NCI-H1694 treated with DMSO at 0.1 percent for 48 hours (cell line): ENCODE results near the gene MYRF.
A peak's percentile ranks its signal among the peaks of the same experiment; 100 is the strongest.

Experiments used
- DNase-seq: peaks from one replicate; lab custom pipeline; 2025; lab: John Stamatoyannopoulos, UW

The MYRF gene

DNA sequence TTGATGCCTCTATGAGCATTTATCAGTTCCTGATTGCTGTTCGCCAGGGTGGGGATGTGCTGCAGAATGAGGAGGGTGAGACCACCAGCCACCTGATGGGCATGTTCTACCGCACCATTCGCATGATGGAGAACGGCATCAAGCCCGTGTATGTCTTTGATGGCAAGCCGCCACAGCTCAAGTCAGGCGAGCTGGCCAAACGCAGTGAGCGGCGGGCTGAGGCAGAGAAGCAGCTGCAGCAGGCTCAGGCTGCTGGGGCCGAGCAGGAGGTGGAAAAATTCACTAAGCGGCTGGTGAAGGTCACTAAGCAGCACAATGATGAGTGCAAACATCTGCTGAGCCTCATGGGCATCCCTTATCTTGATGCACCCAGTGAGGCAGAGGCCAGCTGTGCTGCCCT, 43.0 kb downstream of the MYRF start:
- no peak for DNase-seq

GRCh38 chr11:61795876-61796526, 43.6 kb downstream of the MYRF start:
- DNase-seq: no peak

- peak; percentile 53 for DNase-seq
These were observed 45.0 kb downstream of the MYRF start for GRCh38 chr11:61797263-61797944.

- DNase-seq: no peak
These were observed 47.3 kb downstream of the MYRF start for GRCh38 chr11:61799665-61800284.

DNA sequence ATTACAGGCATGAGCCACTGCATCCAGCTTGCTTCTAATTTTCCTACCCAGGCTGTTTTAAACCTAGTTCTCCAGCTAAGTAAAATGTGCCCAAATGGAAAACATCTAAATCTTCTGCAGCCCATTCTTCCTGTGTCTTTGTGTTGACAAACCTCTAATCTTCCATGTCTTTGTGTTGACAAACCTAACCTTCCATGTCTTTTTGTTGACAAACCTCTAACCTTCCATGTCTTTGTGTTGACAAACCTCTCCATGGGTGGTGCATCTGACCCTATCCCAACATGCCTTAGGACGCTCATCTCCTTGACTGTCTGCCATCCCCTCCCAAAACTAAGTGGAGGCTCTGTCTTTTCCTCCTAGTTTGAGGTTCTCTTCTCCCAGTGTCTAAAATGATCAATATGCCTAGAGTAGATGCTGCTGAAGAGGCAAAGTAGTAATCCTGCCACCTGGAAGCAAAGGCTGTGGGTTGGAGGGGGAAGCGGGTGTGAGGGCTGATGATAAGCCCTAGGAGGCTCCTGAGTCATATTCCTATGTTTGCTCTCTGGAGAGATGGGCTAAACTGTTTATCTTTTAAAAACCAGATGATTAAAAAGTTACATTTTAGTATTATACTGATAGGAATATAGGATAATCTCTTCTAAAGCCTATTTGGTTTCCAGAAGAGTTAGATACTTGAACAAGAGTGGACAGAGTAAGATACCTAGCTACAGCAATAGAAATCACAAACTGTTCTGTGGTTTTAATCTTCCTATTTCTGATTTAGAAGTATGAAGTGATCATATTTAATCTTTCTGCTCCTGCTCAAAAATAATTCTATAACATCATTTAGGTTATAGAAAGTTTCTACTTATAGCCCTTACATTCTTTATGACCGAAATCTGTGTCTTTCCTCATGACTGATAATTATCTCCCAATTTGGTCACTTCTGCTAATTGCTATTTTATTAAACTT, 48.2 kb downstream of the MYRF start:
- no peak for DNase-seq

GRCh38 chr11:61802605-61803004, 50.2 kb downstream of the MYRF start:
- no peak for DNase-seq

DNA sequence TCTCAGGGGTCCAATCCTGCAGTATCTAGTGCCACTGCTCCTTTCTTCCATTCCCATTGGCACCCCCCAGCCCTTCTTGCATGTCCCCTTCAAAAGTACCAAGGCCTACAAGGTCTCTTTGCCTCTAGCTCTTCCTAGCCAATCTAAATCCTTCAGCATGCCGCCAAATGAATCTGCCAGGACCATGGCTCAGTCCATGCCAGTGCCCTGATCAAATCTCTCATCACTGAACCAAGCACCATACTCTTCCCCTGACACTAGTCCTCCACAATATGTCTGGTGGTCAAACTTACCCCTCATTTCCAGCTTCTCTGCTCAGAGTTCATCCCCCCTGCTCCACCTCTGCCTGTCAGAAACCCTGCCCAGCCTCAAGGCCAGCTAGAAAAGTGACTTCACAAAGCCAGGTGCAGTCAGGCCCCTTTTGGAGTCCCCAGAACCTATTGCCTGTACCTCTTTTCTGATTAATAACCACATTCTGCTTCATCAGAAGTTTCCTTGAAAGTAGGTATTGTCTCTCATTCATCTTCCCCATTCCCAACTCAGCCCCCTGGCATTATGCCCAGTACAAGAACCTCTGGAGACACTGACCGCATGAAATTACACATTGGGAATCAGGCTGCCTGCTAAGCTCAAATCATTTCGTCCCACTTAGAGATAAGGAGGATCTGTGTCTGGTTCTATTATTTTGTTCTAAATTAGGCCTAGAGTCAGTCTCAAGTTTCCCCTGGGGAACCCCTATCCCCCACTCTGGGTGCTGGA, 51.6 kb downstream of the MYRF start:
- no peak for DNase-seq

DNA sequence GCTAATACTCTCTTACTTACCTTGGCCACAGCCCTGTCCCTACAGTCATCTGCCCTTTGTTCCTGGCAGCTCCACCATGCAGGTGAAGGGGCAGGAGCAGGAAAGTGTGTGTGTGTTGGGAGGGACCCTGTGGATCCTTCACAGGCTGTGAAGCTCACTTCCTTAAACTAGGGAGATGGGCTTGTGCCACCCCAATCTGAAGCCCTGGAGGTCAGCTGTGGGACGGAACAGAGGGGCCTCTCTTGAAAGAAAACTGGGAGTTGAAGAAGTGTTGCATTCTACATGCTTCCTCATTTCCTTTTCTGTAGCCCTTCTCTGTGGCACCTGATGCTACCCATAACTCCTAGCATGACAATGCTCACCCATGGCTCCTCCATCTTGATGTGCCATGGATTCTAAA, 52.7 kb downstream of the MYRF start:
- DNase-seq: no peak

- DNase-seq: no peak
These were observed 54.3 kb downstream of the MYRF start for GRCh38 chr11:61806785-61807184.

GRCh38 chr11:61810671-61811175, 58.3 kb downstream of the MYRF start:
- no peak for DNase-seq

DNA sequence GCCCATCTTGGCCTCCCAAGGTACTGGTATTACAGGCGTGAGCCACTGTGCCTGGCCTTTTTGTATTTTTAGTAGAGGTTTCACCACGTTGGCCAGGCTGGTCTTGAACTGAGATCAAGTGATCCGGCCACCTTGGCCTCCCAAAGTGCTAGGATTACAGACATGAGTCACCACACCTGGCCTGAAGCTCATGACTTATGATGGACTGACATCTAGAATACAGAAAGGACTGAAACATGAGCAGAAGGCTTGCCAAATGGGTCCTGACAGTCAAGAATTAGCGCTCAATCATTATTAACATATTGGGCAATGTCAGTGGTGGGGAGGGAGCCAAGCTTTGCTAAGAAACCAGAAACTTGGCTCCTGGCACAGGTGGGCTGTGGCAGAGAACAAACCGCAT, 59.4 kb downstream of the MYRF start:
- DNase-seq: no peak

DNA sequence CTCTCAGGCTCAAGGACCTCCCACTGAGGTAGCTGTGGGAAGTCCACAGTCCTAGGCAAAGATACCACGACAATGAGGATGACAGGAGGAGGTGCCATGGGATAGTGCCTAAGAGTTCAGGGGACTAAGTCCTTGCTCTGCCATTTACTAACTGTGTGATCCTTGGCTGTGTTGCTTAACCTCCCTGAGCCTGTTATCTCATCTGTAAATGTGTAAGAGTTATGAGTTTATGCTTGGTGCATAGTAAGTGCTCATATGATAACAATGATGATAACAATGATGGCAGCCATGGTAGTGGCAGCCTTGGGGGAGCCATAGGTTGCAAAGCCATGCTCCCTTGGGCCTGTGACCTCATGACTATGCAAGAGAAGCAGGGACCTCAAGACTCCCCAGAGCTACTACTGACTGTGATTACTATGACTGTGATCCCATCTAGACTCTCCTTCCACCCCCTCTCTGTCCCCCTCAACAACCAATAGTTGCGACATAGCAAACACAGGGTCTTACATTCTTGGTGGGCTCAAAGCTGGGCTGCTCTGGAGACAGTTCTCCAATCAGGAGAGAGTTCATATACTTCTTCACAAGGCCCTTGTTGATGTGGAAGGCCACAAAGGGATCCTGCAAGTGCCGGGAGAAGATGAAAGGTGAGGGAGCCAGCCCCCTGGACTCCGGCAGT, 60.4 kb downstream of the MYRF start:
- no peak for DNase-seq

DNA sequence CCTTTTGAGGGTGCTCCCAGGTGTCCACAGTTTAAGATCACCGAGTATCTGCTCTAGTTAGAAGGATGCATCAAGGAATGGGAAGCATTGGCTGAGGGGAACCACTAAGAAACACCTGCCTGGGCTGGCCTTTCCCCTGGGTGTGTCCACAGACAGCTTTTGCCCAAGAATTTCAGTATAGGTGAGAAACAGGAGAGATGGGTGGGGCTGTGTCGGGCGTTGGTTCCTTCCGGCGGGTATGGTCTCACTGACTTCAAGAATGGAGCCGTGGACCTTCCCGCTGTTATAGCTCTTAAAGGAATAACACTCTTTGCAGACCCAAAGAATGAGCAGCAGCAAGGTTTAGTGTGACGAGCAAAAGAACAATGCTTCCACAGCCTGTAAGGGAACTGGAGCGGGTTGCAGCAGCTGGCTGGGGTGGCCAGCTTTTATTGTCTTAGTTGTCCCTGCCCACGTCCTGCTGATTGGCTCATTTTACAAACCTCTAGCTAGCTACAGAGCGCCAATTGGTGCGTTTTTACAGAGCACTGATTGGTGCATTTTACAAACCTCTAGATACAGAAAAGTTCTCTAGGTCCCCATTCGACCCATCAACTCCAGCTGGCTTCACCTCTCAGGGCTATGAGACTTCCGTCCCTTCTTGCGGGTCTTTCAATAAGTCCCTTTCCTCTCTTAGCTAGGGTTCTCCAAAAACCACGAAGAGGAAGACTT, 62.0 kb downstream of the MYRF start:
- DNase-seq: no peak

GRCh38 chr11:61814958-61815789, 62.7 kb downstream of the MYRF start:
- peak; percentile 46 for DNase-seq

DNA sequence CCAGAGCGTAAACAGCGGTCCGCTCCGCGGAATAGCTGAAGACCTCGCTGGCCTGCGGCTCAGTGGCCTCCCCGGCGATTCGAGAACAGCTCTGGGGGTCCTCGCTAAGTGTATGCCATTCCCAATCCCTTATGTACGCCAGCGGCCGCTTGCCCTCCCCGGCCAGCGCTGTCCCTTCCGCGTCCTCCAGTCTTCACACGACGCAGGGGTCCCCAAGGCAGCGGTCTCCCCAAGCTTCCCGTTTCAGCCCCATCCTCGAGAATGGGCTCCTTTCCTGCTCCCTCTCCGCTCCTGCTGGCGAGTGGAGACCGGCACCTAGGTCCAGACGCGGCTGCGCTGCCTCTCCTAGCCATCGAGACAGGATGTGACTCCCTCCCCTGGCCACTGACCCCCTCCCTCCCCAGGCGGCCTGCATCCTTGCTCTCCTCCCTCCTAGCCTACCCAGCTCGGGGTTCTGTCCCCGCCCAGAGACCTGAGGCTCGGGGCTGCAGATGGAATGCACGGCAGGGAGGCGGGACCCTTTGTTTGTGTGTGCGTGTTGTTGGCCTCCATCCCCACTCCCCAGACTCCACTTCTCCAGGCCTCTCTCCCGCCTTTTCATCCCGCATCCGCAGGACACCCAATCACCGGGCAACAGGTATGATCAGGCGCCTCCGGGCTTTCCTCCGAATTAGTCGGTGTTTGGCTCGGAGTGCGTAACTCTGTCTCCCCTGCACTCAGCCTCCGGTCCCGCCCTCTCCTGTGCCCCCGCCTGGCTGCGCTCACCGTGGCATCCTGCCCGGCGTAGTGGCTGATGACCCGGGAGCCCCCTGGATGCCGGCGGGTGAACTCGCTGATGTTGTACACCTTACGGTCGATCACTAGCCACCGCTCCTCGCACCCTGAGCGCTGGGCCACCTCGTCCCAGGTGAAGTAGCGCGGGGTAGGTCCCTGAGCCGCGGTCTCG, 63.6 kb downstream of the MYRF start:
- peak; percentile 28 for DNase-seq

DNA sequence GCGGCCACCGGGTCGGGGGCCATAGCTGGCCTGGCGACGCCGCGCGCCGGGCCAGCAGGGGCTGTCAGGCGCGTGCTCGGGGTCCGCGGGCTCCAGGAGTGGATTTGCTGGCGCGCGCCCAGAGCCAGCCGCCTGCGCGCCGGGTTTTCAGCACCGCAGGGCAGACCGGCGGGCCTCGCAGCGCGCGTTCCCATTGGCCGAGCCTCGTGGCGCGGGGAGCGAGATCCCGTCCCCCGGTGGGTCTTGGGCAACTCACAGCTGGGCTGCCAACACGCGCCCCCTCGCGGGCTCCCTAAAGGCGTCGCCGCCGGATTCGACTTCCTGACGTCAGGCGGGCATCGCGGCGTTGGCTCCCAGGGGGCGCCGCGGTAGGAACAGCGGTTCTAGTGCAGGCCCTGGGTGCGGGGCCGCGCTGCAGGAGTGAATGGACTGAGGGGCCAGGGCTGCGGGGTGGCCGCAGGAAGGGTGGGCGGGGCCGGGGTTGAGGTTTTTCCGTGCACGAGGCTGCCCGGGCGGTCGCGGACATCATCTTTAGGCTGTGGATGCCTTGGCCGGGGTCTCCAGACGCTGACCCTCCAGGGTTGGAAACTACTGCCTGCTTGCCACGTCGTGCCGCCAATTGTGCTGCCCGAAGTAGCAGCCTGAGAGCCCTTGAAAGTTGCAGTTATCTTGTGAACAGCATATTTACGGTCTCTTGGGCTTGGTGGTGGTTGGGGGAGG, 64.5 kb downstream of the MYRF start, which contains the start of gene FADS1:
TSS of gene FADS1 (minus strand) at position 268 of the 720 bp plus-strand sequence. CDS start at position 194, 74 bp downstream.
- DNase-seq: peak; percentile 93
